ENCODE measurements around the gene SMO.

Gene SMO

DNA sequence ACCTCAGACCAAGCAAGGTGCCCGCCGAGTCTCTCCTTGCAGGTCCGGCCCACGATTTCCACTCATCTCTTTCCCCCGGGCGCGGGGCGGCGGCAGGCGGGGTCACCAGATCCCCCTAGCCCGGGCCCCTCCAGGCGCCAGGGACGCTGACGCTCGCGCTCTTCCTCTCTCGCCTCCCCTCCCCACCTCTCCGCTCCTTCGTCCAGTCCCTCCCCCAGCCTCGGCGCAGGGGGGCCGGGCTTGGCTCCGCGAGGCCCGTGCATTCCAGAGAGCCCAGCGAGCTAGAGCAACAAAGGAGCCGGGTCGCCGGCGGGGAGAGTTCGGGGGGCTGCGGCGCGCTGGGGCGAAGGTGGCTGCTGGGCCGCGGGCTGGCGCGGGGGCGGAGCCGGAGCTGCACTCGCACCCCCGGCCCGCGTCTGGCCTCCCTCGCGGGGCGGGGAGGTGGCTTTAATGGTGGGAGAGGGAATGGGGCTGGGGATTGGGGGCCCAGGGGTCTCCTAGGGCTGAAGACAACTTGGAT is at the start of gene SMO:
Gene SMO, plus strand, starts transcription at position 262 of the 520 bp plus-strand sequence. CDS start 519 bp downstream, outside the sequence.
- no peak for DNase-seq (ENCODE audit: low read depth in 1 of 2, low spot score in 1 of 2)

DNA sequence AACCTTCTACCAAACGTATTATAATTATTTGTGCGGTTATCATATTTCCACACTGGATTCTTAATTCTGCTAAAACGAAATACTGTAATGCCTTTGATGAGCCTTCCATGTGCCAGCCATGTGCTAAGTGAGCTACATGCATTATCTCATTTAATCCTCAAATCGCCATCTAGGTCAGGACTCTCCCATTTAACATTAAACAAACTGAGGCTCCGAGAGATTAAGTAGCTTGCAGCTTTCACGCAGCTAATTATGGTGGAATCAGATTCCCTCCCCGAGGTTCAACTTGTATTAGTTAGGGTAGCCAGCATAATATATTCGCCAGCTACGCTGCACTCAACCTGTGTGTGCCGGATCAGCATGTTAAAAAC is 44.7 kb upstream of the SMO start:
- no peak for DNase-seq (ENCODE audit: low read depth in 1 of 2, low spot score in 1 of 2)

- peak; percentile 26 to 55 for DNase-seq (ENCODE audit: low read depth in 1 of 2, low spot score in 1 of 2)
Measured at GRCh38 chr7:129144095-129144833, 44.2 kb upstream of the SMO start, which contains the start of gene TSPAN33. Gene TSPAN33 (plus strand): TSS chr7:129144707. CDS start chr7:129144981, 274 bp downstream.

DNA sequence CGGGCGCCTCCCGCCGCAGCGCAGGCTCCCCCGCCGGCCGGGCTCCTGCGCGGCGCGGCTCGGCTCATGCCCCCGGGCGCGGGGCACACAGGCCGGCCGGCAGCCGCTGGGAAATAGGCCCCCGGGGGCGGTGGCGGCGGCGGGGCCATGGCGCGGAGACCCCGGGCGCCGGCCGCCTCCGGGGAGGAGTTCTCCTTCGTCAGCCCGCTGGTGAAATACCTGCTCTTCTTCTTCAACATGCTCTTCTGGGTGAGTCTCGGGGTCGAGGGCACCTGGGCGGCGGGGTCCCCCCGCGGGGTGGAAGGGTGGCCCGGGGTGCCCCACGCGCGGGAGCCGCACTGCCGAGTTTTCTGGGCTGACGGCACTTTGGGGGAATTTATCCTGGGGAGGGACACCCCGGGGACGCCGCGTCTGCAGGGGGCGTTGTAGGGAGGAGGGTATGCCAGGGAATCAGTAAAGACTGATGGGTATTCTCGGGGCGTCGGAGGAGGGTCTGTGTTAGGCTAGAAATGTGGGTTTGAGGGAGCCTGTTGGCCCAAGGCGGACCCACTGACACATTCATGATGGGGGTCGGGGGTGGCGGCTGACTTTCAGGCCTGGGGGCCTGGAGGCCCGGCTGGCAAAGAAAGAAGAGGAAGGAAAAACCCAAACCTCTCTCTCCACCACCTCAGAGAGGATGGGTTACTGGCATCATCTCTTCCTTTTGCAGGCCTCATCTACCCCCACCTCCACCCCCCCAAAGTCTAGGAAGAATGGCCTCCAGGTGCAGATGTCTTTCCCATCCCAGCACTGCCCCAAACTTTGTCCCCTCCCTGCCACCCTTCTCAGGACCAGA is 43.4 kb upstream of the SMO start:
- DNase-seq (ENCODE audit: low read depth in 1 of 2, low spot score in 1 of 2) = no peak

DNA sequence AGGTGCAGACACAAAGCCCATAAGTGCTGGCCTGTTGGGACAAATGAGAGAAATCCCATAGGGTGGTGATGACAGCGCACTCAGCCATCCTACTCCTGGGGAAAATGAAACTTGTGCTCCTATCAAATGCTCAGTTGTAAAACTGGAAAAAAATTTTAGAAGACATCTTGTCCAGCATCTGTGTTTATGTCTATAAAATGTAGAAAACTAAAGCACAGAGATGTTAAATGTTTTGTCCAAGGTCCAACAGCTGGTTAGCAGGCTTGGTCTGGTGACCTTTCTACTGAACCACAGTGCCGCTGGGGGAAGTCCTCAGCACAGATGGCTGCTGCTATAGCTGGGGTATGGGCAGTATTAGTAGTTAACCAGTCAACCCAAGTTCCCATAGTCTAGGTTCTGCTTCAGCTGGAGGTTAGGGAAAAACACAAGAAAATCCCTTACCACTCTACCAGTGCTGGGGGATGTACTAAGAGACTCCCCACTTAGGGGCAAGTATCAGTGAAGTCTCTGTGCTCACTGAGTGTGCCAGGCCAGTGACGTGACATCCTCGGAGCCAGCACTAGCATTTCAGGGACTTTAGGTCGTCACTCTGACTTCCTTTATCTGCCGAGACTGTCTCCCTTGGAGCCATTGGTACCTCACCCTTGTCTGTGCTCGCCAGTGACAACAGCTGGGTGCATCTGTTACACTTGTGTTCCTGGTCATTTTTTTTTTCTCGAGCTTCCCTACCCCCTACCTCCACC is 42.0 kb upstream of the SMO start:
- no peak for DNase-seq (ENCODE audit: low read depth in 1 of 2, low spot score in 1 of 2)

- DNase-seq (ENCODE audit: low read depth in 1 of 2, low spot score in 1 of 2) = no peak
Measured at GRCh38 chr7:129147731-129148130, 40.7 kb upstream of the SMO start.

- no peak for DNase-seq (ENCODE audit: low read depth in 1 of 2, low spot score in 1 of 2)
Measured at GRCh38 chr7:129149511-129149910, 38.9 kb upstream of the SMO start.

- DNase-seq (ENCODE audit: low read depth in 1 of 2, low spot score in 1 of 2) = no peak
Measured at GRCh38 chr7:129150199-129150996, 38.0 kb upstream of the SMO start.

DNA sequence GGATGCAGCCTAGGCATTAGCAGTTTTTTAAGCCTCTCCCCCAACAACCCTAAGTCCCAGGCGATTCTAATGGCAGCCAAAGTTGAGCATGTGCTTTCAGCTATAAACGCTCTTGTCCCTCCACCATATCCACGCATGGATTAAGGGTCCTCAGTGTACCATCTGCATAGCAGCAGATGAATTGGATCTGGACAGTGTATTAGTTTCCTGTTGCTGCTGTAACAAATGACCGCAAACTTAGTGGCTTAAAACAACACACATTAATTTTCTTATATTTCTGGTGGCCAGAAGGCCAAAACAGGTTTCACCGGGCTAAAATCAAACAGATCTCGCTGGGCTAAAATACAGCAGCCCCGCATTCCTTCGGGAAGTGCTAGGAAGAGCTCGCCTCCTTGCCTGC is 30.8 kb upstream of the SMO start:
- no peak for DNase-seq (ENCODE audit: low read depth in 1 of 2, low spot score in 1 of 2)

GRCh38 chr7:129159539-129159938 is 28.9 kb upstream of the SMO start:
- DNase-seq (ENCODE audit: low read depth in 1 of 2, low spot score in 1 of 2) = no peak

- no peak for DNase-seq (ENCODE audit: low read depth in 1 of 2, low spot score in 1 of 2)
Measured at GRCh38 chr7:129160161-129160905, 28.1 kb upstream of the SMO start.

GRCh38 chr7:129161524-129162225 is 26.8 kb upstream of the SMO start:
- no peak for DNase-seq (ENCODE audit: low read depth in 1 of 2, low spot score in 1 of 2)

- DNase-seq (ENCODE audit: low read depth in 1 of 2, low spot score in 1 of 2) = no peak
Measured at GRCh38 chr7:129162732-129163131, 25.7 kb upstream of the SMO start.

- DNase-seq (ENCODE audit: low read depth in 1 of 2, low spot score in 1 of 2) = no peak
Measured at GRCh38 chr7:129163875-129164544, 24.4 kb upstream of the SMO start.

GRCh38 chr7:129166745-129167144 is 21.7 kb upstream of the SMO start:
- DNase-seq (ENCODE audit: low read depth in 1 of 2, low spot score in 1 of 2) = no peak

- DNase-seq (ENCODE audit: low read depth in 1 of 2, low spot score in 1 of 2) = no peak
Measured at GRCh38 chr7:129167817-129168216, 20.6 kb upstream of the SMO start.

GRCh38 chr7:129168231-129169021 is 20.0 kb upstream of the SMO start:
- DNase-seq (ENCODE audit: low read depth in 1 of 2, low spot score in 1 of 2) = no peak

DNA sequence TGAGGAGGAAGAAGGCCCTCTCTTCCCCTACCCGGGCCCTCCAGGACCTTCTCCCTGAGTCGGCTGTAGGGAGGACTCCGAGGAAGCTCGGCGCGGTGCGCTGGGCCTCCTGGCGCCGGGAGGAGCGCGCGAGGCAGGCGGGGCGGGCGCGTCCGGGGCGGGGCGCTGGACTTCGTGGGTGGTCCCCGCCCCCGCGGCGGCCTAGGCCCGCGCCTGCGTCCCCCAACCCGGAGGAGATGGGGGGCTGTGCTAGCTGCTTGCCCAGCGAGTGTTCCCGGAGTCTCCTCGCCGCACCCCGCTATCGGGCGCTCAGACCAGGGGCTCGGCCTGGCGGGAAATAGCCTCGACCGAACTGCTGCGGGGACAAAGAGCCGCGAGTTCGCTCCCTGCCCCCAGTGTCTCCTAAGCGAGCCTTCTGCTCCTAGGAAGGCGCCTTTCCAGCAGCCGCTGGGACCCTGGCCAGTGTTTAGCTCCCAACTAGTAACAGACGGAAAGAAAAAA is 19.2 kb upstream of the SMO start:
- DNase-seq (ENCODE audit: low read depth in 1 of 2, low spot score in 1 of 2) = no peak
